H9 (cell line): ENCODE results near the gene SLC5A2. TPM values are rescaled to one million over a fixed set of nuclear protein-coding genes. Genes with fewer than 3 reads are reported as not detected.
"Not testable (repeated sequence)": the region's sequence is repeated elsewhere in the genome, so short reads cannot be mapped to it uniquely, and the experiment has no call there.

Experiments used
- DNase-seq: peaks from one replicate; pipeline ENCODE4 v3.0.0-alpha.2; 2017
- H2AFZ ChIP-seq: one replicate; pipeline ENCODE4 v1.6.1; 2013; ENCODE audit warnings: mild to moderate bottlenecking, low read length, control low read depth, moderate library complexity
- H2AK5ac ChIP-seq: 2 replicates; pipeline ENCODE4 v1.6.1; 2013; ENCODE audit warnings: low read length, control low read depth, mixed read lengths; ENCODE audit not compliant: insufficient read length
- H2BK120ac ChIP-seq: one replicate; pipeline ENCODE4 v1.6.1; 2013; ENCODE audit warnings: low read depth, mild to moderate bottlenecking, low read length, control low read depth, inconsistent platforms; ENCODE audit not compliant: poor library complexity, severe bottlenecking
- H2BK12ac ChIP-seq: 2 replicates; pipeline ENCODE4 v1.6.1; 2013; ENCODE audit warnings: low read length, control low read depth, mixed read lengths, low read depth; ENCODE audit not compliant: insufficient read length
- H2BK15ac ChIP-seq: 2 replicates; pipeline ENCODE4 v1.6.1; 2013; ENCODE audit warnings: low read depth, low read length, control low read depth
- H2BK20ac ChIP-seq: one replicate; pipeline ENCODE4 v1.6.1; 2013; ENCODE audit warnings: low read depth, mild to moderate bottlenecking, low read length, control low read depth, inconsistent platforms; ENCODE audit not compliant: poor library complexity, severe bottlenecking
- H2BK5ac ChIP-seq: 2 replicates; pipeline ENCODE4 v1.6.1; 2013; ENCODE audit warnings: low read length, control low read depth, mixed read lengths; ENCODE audit not compliant: insufficient read length
- H3K14ac ChIP-seq: 2 replicates; pipeline ENCODE4 v1.6.1; 2013; ENCODE audit warnings: low read length, control low read depth; ENCODE audit not compliant: insufficient read depth
- H3K18ac ChIP-seq: 2 replicates; pipeline ENCODE4 v1.6.1; 2013; ENCODE audit warnings: low read depth, mild to moderate bottlenecking, mixed read lengths, low read length, control low read depth; ENCODE audit not compliant: insufficient read length
- H3K23ac ChIP-seq: 2 replicates; pipeline ENCODE4 v1.6.1; 2013; ENCODE audit warnings: low read length, control low read depth, mixed read lengths, low read depth; ENCODE audit not compliant: insufficient read length
- H3K23me2 ChIP-seq: 2 replicates; pipeline ENCODE4 v1.6.1; 2013; ENCODE audit warnings: low read depth, mild to moderate bottlenecking, mixed read lengths, low read length, control low read depth; ENCODE audit not compliant: insufficient read length, poor library complexity, severe bottlenecking
- H3K27ac ChIP-seq: 2 replicates; pipeline ENCODE4 v1.5.1; 2013; ENCODE audit warnings: low read length, control low read depth, mixed read lengths, low read depth; ENCODE audit not compliant: insufficient read length
- H3K27me3 ChIP-seq: 2 replicates; pipeline ENCODE4 v1.6.1; 2013; ENCODE audit warnings: low read length, control low read depth, inconsistent platforms; ENCODE audit not compliant: insufficient read depth
- H3K4ac ChIP-seq: 2 replicates; pipeline ENCODE4 v1.6.1; 2013; ENCODE audit warnings: low read depth, mild to moderate bottlenecking, control low read depth, inconsistent platforms, low read length, moderate library complexity
- H3K4me1 ChIP-seq: 2 replicates; pipeline ENCODE4 v1.6.1; 2013; ENCODE audit warnings: low read length, control low read depth, inconsistent platforms; ENCODE audit not compliant: insufficient read depth
- H3K4me2 ChIP-seq: 2 replicates; pipeline ENCODE4 v1.6.1; 2013; ENCODE audit warnings: low read length, control low read depth, mixed read lengths; ENCODE audit not compliant: insufficient read length, insufficient read depth
- H3K56ac ChIP-seq: 2 replicates; pipeline ENCODE4 v1.6.1; 2013; ENCODE audit warnings: low read depth, mild to moderate bottlenecking, mixed read lengths, low read length, control low read depth; ENCODE audit not compliant: insufficient read length
- H3K79me1 ChIP-seq: 2 replicates; pipeline ENCODE4 v1.6.1; 2013; ENCODE audit warnings: low read depth, mild to moderate bottlenecking, moderate library complexity, low read length, control low read depth, inconsistent platforms; ENCODE audit not compliant: insufficient read depth, poor library complexity, severe bottlenecking
- H3K79me2 ChIP-seq: 2 replicates; pipeline ENCODE4 v1.6.1; 2013; ENCODE audit warnings: low read length, control low read depth, inconsistent platforms; ENCODE audit not compliant: insufficient read depth
- H3K9ac ChIP-seq: 2 replicates; pipeline ENCODE4 v1.6.1; 2013; ENCODE audit warnings: low read length, control low read depth, mixed read lengths; ENCODE audit not compliant: insufficient read length; ENCODE audit errors: extremely low read depth
- H3K9me3 ChIP-seq: one replicate; pipeline ENCODE4 v1.6.1; 2013; ENCODE audit warnings: low read depth, low read length, inconsistent platforms; ENCODE audit not compliant: control insufficient read depth
- H3T11ph ChIP-seq: one replicate; pipeline ENCODE4 v1.6.1; 2013; ENCODE audit warnings: mild to moderate bottlenecking, low read length, control low read depth, inconsistent platforms
- H4K20me1 ChIP-seq: one replicate; pipeline ENCODE4 v1.6.1; 2013; ENCODE audit not compliant: control insufficient read depth, insufficient read length, insufficient read depth
- H4K5ac ChIP-seq: 2 replicates; pipeline ENCODE4 v1.6.1; 2013; ENCODE audit warnings: low read depth, mild to moderate bottlenecking, mixed read lengths, low read length, control low read depth; ENCODE audit not compliant: insufficient read length
- H4K8ac ChIP-seq: replicated peaks from 2 replicates; pipeline ENCODE4 v1.6.1; 2013; ENCODE audit warnings: low read length, control low read depth, mixed read lengths, low read depth; ENCODE audit not compliant: insufficient read length
- H4K91ac ChIP-seq: 2 replicates; pipeline ENCODE4 v1.6.1; 2013; ENCODE audit warnings: low read depth, mild to moderate bottlenecking, moderate library complexity, mixed read lengths, low read length, control low read depth; ENCODE audit not compliant: insufficient read length
- H3K27ac Mint-ChIP-seq, 3 experiments: 2 replicates in 2 of 3; 3 replicates in 1 of 3; pipeline ENCODE4 v1.8.0; 2020 to 2021; ENCODE audit warnings: mixed read lengths in 3 of 3, mild to moderate bottlenecking in 1 of 3, moderate library complexity in 1 of 3
- H3K27me3 Mint-ChIP-seq: 2 replicates; pipeline ENCODE4 v1.8.0; 2021; ENCODE audit warnings: low read depth, mild to moderate bottlenecking, moderate library complexity, mixed read lengths
- H3K36me3 Mint-ChIP-seq, 3 experiments: 2 replicates in 2 of 3; 3 replicates in 1 of 3; pipeline ENCODE4 v1.8.0; 2020 to 2021; ENCODE audit warnings: low read depth in 3 of 3, mixed read lengths in 3 of 3; ENCODE audit not compliant: insufficient read depth in 1 of 3
- H3K4me1 Mint-ChIP-seq, 2 experiments: 2 replicates each; pipeline ENCODE4 v1.8.0; 2020; ENCODE audit warnings: mixed read lengths in 2 of 2
- H3K4me3 Mint-ChIP-seq, 2 experiments: 2 replicates in 1 of 2; 3 replicates in 1 of 2; pipeline ENCODE4 v1.8.0; 2020 to 2021; ENCODE audit warnings: mild to moderate bottlenecking in 2 of 2, mixed read lengths in 2 of 2, moderate library complexity in 1 of 2
- H3K9me3 Mint-ChIP-seq, 2 experiments: 2 replicates in 1 of 2; 3 replicates in 1 of 2; pipeline ENCODE4 v1.8.0; 2020; ENCODE audit warnings: mild to moderate bottlenecking in 2 of 2, mixed read lengths in 2 of 2, moderate library complexity in 1 of 2
- WGBS: extraction: QIAGEN DNeasy Blood & Tissue Kit; methylation state at CpG from one replicate; pipeline ENCODE4 v1.1.7; 2013; ENCODE audit warnings: missing lambda C conversion rate, low lambda C conversion rate, mixed read lengths; ENCODE audit not compliant: insufficient read length; ENCODE audit errors: extremely low coverage; 5-methylcytosine and 5-hydroxymethylcytosine counted together
- total RNA-seq: library from RNA; stranded (reverse); gene quantifications from 2 replicates; pipeline ENCODE4 v1.2.1, GENCODE V29; 2021
- TF ChIP-seq, protein P1 (sequence below): fragments of 200-600 bp; sonication (generic); conservative IDR thresholded peaks from 3 replicates; pipeline ENCODE4 v1.8.0; 2021; ENCODE audit warnings: antibody characterized with exemption, mild to moderate bottlenecking

Gene SLC5A2
- total RNA-seq, 1 experiment from 2014 or later: 0.52 TPM

DNA sequence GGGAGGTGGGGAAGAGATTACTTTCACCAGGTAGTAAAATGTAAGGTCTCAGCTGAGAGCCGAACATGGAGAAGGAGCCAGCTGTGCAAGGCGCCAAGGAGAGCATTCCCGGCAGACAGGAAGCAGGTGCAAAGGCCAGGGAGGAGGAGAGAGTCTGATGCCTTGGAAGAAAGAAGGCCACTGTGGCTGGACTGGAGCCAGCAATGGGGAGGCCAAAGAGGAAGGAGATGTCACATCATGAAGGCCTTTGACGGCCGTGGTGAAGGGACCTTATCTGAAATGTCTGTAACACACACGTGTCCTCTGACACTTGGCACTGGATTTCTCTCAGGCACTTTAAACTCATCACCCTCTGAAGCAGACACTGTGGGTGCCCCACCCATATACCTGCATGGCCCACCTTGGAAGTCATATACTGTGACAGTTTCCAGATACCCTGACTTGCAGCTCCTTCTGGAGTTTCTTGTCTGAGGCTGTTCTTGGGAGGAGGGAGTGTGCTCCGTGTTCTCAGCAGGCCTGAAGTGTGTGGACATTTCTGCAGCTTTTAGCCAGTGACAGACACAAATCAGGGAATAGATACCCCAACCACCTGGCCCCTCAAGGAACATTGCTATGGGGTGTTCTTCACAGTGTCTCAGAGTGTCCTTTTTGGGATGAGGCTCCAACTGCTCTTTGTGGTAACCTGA lies 1.9 kb upstream of the SLC5A2 start:
- DNase-seq: no peak
- Histone ChIP-seq H3K9ac (no peak overlapping the region), H3T11ph (no peak overlapping the region), H4K5ac (no peak overlapping the region), H3K9me3 (no peaks in the 10 kb centered on the region), H2AFZ (no peak overlapping the region), H3K27me3 (peaks cover 3% of the 10 kb centered on the region; the same call in 1 of the 2 replicates), H3K18ac (no peak overlapping the region), H3K79me1 (no peaks in the 10 kb centered on the region), H3K79me2 (no peaks in the 10 kb centered on the region), H3K23me2 (peaks cover 12% of the 10 kb centered on the region), H2AK5ac (no peak overlapping the region), H3K4me1 (no peaks in the 10 kb centered on the region), H3K4me2 (no peak overlapping the region), H2BK12ac (no peak overlapping the region), H3K23ac (no peak overlapping the region), H2BK5ac (no peak overlapping the region), H3K14ac (no peak overlapping the region), H3K4ac (no peak overlapping the region), H4K91ac (no peak overlapping the region), H2BK20ac (no peak overlapping the region), H2BK120ac (no peak overlapping the region), H4K8ac (no peak overlapping the region), H2BK15ac (no peak overlapping the region), H3K56ac (no peak overlapping the region), H4K20me1 (no peaks in the 10 kb centered on the region), H3K27ac (no peak overlapping the region)
- H3K9me3 Mint-ChIP-seq: no peaks in the 10 kb centered on the region; a peak in 1 of 5 replicates
- TF ChIP-seq, protein P1, sequence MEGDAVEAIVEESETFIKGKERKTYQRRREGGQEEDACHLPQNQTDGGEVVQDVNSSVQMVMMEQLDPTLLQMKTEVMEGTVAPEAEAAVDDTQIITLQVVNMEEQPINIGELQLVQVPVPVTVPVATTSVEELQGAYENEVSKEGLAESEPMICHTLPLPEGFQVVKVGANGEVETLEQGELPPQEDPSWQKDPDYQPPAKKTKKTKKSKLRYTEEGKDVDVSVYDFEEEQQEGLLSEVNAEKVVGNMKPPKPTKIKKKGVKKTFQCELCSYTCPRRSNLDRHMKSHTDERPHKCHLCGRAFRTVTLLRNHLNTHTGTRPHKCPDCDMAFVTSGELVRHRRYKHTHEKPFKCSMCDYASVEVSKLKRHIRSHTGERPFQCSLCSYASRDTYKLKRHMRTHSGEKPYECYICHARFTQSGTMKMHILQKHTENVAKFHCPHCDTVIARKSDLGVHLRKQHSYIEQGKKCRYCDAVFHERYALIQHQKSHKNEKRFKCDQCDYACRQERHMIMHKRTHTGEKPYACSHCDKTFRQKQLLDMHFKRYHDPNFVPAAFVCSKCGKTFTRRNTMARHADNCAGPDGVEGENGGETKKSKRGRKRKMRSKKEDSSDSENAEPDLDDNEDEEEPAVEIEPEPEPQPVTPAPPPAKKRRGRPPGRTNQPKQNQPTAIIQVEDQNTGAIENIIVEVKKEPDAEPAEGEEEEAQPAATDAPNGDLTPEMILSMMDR: no peak
- peaks cover 73% of the 10 kb centered on the region for H3K27me3 Mint-ChIP-seq
- H3K4me1 Mint-ChIP-seq: peaks cover 21 to 23% of the 10 kb centered on the region in 2 experiments
- H3K36me3 Mint-ChIP-seq: no peaks in the 10 kb centered on the region
- no peak overlapping the region for H3K27ac Mint-ChIP-seq
- no peak overlapping the region for H3K4me3 Mint-ChIP-seq
- no CpG with 5 or more reads among the region's 7 CpGs for WGBS

DNA sequence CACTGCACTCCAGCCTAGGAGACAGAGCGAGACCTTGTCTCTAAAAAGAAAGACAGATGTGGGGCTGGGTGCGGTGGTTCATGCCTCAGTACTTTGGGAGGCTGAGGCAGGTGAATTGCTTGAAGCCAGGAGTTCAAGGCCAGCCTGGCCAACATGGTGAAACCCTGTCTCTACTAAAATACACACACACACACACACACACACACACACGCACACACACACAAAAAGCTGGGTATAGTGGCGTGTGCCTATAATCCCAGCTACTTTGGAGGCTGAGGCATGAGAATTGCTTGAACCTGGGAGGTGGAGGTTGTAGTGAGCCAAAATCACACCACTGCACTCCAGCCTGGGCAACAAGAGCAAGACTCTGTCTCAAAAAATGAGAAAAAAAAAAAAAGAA lies 1.1 kb downstream of the SLC5A2 start:
- not testable (repeated sequence) for H3K14ac ChIP-seq, H4K20me1 ChIP-seq, H2BK120ac ChIP-seq, H2BK12ac ChIP-seq, H3T11ph ChIP-seq, H4K5ac ChIP-seq, H3K4me1 ChIP-seq, H4K8ac ChIP-seq, H3K23ac ChIP-seq, H3K4me3 Mint-ChIP-seq, H3K79me2 ChIP-seq, H3K27ac ChIP-seq, H2AK5ac ChIP-seq, H3K9ac ChIP-seq, H3K18ac ChIP-seq, H2BK15ac ChIP-seq, H3K9me3 ChIP-seq, H3K27ac Mint-ChIP-seq, H2AFZ ChIP-seq, H2BK20ac ChIP-seq, DNase-seq, H2BK5ac ChIP-seq, H3K4ac ChIP-seq, H4K91ac ChIP-seq, H3K4me2 ChIP-seq, H3K36me3 Mint-ChIP-seq, H3K56ac ChIP-seq, H3K9me3 Mint-ChIP-seq, H3K79me1 ChIP-seq
- WGBS: no CpG with 5 or more reads among the region's 4 CpGs
- Histone ChIP-seq H3K23me2 (peaks cover 11% of the 10 kb centered on the region), H3K27me3 (peaks cover 13% of the 10 kb centered on the region; the same call in 1 of the 2 replicates)
- Mint-ChIP-seq H3K27me3 (peaks cover 85% of the 10 kb centered on the region), H3K4me1 (peaks cover 8 to 11% of the 10 kb centered on the region in 2 experiments)
